Left lobe of liver (tissue), 2 donors: ENCODE data around the gene TRIM44. TPM values are rescaled to one million over a fixed set of nuclear protein-coding genes. Genes with fewer than 3 reads are reported as not detected.
"Not testable (repeated sequence)": the region's sequence is repeated elsewhere in the genome, so short reads cannot be mapped to it uniquely, and the experiment has no call there.

ENCODE experiments used
- ATAC-seq: fragments of 200-7000 bp; cut with Tn5 transposase; one replicate; pipeline ENCODE4 v1.9.1; 2020; ENCODE audit warnings: mild to moderate bottlenecking, moderate library complexity
- DNase-seq: peaks from one replicate; pipeline ENCODE4 v3.0.0-alpha.2; 2020; ENCODE audit warnings: low spot score
- total RNA-seq: library from RNA; stranded (reverse); gene quantifications from one replicate; pipeline ENCODE4 v1.2.1, GENCODE V29; 2021
- donor health status: DM: no; HTN: no; CAD: no; lungs with moderate emphysema.
- donor health status: DM: no; HTN: yes; CAD: no.

The TRIM44 gene
- total RNA-seq, 1 donor from 2014 or later, result 30.8 TPM

DNA sequence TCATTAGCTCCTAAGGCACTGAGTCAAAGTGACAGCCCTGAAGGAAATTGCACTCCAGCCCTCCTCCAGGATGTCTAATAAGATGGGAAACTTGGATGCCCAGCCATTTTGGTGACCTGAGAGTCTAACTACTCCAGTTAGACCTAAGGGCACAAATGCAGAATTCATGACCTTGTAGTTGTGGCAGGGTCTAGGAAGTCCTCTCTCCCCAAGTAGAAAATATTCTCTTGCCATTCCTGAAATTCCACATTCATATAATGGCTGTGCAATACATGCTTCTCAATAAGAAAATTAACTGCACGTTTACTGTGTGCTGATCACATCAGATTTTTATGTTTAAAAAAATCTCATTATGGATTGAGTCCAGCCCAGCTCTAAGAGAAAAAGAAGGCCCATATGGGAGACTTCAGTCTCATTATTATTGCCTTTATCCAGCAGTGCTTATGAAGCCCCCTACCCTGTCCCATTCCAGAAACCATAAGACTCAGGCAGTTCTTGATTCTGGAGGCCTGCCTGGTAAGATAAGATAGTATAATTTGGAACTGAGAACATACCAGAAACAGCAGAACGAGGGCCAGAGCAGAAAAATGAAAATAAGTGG lies 147.6 kb downstream of the TRIM44 start:
- ATAC-seq, result no peak
- no peak for DNase-seq

DNA sequence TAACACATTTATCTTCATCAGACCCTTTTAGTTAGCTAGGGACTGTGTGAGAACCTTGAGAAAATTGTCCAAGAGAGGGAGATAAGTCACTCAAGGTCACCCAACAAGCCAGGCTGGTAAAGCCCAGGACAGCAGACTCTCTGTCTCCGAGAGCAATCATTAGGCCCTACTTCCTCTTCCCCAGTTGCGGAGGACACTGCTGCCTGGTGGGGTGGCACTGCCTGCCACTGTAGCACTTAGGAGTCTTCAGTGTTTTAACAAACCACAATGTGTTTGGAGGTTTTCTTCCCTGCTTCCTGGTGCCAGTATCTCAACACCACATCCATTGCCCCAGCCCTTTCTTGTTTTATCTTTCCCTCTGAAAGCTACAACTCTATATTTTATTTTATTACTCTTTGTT lies 149.2 kb downstream of the TRIM44 start:
- no peak for DNase-seq
- ATAC-seq, result no peak

DNA sequence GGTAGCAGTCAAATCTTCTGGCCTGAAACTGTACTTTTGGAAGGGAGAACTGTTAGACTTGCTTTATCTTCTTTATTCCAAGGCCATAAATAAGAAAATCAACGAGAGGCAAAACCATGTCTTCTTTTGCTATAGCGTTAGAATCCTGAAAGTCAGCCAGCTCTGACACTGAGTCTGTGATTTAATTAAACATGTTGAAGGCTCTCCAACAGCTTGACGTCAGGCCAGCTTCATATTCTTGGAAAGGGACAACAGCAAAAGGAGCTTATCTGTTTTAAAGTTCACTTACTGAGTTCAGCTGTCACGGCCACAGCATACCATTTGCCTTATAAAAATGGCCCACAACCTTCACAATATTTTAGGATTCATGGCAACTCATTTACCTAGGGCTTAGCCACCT lies 150.3 kb downstream of the TRIM44 start:
- ATAC-seq, result peak; percentile 36
- no peak for DNase-seq

DNA sequence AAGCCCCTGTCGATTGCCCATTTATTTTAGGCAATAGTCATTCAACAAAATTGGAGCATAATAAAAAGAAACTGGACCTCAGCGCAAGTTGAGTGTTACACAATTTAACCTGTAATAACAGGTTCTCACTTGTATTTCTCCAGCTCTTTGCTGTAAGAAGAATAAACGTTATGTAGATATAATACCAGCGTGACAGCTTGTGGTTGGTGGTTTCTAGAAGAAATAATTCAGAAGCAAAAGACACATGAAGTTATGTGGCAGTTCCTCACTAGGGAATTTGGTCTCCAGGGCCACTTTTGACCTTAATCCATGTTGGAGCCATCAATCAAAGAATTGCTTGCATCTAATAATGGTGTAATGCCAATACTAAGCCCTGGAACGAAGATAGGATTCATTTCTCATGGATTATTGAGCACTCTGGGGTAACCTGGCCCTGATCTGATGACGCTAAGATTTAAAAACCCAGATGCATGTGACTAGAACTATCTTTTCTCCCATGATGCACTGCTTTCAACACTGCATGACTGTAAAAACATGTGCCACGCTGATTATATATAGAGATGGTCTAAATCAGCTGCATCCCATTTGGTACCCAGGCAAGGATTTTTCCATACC lies 151.6 kb downstream of the TRIM44 start:
- no peak for ATAC-seq
- no peak for DNase-seq

DNA sequence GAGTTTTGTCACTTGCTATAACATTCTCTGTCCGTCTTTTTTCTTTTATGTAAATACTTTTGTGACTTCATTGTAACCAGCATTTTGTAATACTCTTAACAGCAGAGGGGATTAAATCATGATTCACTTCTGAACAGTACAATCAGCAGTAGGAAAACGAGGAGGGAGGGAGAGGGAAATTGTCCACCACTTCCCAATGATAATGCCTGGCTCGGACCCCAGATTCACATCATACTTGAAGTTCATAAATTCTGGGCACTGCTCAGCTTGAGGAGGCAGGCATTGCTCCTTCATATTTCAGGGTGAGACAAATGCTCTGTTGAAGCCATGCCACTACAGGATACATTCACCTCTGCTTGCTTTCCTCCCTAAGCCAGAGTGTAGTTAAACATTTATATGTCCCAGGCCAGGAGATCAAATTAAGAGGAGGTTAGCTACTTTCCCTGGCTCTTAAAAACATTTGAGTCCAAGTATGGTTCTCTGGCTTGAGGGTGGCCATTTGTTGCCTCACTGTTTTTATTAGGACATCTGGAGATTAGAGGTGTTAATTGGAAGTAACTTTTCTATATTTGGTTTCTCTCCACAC lies 152.2 kb downstream of the TRIM44 start:
- ATAC-seq, result peak; percentile 85
- no peak for DNase-seq

DNA sequence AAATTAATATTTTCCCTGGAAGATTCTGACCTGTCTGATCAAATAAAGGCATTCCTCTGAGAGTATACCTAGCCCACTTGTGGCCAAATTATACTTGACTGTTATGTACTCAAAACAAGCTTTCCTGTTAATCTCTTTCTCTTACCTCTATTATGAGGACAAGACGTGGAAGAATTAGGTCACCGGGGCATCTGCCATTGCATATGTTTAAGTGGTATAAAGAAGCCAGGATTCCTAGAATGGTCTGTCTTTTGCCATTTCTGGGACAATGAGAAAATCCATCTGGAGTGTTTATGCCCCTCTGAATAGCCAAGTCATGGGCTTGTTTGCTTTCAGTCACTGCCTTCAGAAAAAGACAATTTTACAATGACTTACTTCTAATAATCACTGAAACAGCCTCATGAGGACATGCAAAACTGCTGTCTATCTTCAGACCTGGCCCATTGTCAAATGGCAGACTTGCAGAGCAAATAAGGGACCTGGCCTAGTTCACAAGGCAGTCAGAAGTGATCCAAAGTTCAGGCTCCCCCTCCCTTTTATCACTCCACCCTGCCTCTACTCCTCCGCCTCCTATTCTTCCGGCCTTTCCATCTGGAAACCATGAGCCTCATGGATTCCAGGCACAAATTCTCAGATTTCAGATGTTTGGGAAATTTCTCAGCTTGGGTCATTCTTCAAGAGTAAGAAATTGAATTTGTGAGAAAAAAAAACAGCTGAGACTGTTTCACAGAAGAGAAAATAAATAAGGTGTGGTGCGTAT lies 153.2 kb downstream of the TRIM44 start:
- ATAC-seq (peak; percentile 80), DNase-seq (peak; percentile 75)

DNA sequence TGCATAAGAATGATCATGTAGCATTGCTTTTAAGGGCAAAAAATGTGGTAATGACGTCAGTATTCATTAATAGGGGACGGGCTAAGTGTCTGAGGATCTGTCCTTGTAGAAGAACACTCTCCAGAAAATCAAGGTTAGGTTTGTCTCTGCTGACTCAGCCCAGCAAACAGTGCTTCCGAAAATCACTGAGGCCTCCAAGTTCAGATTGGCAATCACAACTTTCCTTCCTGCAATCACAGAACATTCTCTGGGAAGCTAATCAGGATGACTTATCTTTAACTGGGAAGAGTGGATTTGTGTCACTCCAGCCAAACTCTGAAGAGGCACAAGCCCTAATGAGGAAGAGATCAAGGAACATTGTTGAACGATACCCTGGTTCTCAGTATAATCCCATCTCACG lies 158.0 kb downstream of the TRIM44 start:
- DNase-seq, result no peak
- no peak for ATAC-seq

DNA sequence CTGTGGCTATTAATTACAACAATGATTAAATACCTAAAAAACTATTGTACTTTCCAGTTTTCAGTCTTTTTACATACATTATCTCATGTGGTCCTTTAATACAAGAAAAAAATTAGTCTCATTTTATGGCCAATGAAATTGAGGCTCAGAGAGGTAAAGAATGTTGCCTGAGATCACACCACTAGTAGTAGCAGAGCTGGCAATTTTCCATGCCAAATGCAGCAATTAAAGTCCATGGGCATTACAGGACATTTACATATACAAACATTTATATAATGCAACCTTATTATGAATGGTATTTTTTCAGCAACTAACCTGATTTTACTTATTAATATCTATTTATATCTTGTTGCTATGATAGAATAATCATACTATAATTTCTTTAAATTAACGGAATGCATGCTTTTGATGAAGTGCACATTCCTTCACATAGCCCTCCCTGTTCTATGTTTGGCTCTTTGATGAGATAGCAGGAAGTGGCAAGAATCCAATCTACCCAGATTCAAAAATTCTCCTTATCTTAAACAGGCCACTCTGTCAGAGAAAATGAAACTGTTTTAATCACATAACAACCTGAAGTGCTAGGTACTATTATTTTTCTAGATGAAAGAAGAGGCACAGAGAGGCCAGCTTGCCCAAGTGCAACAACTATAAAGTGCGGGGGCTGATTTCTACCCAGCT lies 160.4 kb downstream of the TRIM44 start:
- DNase-seq (no peak), ATAC-seq (no peak)

DNA sequence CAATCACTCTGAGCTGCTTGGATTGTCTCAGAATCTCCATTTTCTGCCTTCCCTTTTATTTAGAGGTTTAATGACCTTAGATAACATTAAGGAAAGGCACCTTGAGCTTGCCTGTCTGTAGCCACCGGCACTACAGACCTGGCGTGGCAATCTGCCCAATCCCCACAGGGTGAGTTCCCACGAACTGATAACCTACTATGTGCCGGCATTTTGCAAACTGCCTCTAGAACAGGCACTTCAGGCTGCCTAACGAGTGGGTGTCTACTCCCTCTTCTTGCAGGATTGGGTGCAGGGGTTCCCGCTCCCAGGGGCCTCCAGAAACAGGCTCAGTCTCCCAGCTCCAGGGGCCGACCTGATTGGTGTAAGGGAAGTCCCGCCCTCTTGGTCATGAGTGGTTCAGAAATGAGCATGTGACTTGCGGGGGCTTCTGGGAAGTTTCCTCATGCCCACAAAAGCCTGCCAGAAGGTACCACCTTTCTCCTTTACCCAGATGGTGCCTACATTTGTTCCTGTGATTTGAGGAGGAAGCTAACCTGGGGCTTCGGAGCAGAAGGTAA lies 161.2 kb downstream of the TRIM44 start:
- no peak for DNase-seq

DNA sequence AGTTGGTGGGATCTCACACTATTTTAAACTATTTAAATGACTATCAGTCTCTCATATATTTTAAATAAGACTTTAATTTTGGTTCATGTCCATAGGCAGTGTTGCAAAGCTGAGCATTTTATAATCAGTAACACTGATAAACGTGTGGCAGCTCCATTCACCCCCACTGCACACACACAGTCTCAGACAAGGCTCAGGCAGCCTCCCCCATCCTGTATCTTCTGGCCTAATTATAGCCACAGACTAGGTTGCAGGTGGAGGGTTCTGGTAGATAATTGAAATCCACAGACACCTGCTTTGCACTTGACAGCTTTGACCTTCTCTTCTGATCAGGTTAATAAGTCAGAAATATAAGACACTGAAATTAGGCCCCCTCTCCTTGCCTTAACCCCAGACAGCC lies 162.8 kb downstream of the TRIM44 start:
- DNase-seq, result no peak
- ATAC-seq, result no peak

More for the DNA sequence above, 161.2 kb downstream of the TRIM44 start:
- no peak for ATAC-seq

DNA sequence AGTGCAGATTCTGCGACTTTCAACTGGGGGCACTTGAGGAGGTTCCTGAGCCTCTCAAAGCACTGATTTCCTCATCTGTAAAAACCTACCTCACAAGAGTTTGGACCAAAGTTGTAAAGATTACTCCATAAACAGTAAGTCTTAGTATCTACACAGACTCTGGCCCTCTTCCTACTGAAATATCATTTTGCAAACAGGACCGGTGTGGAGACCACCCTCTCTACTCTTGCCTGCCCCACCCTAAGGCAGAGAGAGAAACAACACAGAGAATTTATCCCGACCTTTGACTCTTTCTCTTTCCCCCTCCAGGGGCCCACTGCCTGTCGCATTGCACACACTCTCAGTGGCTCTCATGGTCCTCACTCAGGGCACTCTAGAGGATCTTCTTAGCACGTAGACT lies 163.4 kb downstream of the TRIM44 start:
- no peak for ATAC-seq
- DNase-seq, result no peak

DNA sequence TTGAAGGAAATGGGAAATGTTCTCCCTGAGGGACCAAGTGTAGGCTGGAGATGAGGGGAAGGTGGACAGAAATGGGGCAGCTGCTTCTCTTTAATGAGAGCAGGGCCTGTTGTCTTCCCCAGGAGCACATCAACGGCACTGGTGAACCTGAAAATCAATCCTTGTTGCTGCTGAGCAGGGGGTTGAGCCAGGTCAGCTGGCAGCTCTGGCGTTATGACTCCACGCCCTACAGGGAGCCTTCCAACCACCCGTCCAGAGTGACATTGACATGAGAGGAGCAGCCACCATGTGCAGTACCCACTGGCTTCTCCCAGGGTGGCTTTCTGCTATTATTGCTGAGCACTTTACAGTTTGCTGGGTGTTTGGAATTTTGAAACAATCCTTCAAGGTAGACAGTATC lies 164.4 kb downstream of the TRIM44 start:
- peak; percentile 58 for DNase-seq
- peak; percentile 79 for ATAC-seq

DNA sequence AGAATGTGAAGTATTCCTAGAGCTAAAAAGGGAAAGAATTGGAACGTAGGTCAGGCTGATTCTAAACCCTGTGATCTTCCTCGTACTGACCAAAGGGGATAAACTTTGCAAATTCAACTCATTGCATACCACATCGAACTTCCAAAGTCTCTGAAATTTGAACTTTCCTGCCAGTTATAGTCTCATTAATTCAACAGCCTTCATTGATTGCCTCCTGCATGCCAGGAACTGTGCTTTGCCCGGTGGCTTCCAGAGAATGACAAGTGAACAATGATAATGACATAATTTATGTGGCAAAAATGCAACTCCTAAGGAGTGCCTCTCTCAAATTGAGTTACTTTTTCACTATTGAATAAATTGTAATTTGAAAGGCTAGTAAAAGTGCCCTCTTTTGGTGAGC lies 173.6 kb downstream of the TRIM44 start:
- DNase-seq, result peak; percentile 72
- ATAC-seq, result peak; percentile 87

DNA sequence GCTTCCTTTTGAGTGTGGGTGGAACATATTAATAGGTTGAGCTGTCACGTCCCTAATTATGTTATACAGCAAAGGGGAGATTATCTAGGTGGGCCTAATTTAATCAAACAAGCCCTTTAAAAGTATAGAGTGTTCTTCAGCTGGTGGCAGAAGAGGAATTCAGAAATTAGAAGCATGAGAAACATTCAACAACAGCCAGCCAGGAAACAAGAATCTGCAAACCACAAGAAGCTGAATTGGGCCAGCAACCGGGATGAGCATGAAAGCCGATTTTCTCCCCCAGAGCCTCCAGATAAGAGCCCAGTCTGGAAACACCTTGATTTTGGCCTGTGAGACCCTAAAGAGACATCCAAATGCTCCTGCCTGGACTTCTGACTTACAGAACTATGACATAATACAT lies 175.5 kb downstream of the TRIM44 start:
- no peak for DNase-seq
- ATAC-seq, result no peak

DNA sequence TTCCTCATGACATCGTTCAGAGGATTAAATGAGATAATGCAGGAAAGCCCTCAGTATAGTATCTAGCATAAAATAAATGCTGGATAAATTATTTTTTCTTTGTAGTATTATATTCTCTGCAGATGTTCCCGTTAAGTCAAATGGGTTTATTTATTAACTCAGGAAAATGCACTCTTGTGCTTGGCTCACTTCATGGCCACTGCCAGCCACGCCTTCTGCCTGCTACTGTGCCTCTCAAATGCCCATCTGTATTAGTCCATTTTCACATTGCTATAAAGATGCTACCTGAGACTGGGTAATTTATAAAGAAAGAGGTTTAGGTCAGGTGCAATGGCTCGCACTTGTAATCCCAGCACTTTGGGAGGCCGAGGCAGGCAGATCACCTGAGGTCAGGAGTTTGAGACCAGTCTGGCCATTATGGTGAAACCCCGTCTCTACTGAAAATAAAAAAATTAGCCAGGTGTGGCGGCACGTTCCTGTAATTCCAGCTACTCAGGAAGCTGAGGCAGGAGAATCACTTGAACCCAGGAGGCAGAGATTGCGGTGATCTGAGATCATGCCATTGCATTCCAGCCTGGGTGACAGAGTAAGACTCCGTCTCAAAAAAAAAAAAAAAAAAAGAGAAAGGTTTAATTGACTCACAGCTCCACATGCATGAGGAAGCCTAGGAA lies 176.3 kb downstream of the TRIM44 start:
- not testable (repeated sequence) for DNase-seq
- ATAC-seq, result peak; percentile 65

DNA sequence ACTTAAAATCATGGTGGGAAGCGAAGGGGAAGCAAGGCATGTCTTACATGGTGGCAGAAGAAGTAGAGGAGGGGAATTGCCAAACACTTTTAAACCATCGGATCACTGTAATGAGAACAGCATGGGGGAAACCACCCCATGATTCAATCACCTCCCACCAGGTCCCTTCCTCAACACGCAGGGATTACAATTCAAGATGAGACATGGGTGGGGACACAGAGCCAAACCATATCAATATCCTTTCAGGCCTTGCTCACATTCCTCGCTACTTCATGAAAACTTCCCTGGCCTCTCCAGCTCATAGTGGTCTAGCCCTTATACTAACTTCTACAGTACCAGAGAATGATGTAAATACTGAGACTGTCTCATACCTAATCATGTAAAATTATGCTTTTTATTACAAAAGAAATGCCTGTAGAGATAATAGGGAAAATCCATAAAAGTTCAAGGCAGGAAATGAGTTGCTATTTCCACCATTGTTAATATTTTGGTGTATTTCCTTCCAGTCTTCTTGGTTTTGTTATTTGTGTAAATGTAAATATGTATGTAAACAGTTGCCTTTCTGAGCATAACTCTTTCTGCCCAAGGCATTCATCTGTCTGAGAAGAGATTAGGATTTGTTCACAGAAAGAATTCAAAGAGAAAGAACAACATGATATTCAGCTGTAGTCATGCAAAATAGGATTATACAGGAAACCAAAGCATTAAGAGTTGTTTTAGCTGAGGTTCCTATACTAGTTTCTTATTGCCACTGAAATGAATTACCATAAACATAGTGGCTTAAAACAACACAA lies 177.0 kb downstream of the TRIM44 start:
- no peak for DNase-seq
- ATAC-seq, result no peak

DNA sequence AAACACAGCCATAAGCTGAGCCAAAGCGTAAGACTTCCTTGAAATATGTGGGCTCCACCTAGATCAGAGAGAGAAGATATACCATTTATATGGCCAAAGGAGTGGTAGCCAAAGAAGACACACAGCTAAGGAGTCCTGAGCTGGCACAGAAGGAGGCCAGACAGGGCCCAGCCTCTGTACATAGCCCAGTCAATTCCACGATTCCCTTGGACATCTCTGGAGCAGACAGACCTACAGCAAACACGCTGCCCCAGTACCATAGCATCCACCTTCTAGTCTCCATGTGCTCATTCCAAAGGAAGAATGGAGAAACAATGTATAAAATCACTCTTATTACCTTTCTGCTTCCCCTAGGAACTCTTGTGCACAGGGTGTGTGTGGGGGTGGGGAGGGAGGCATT lies 179.2 kb downstream of the TRIM44 start:
- DNase-seq (no peak), ATAC-seq (no peak)

DNA sequence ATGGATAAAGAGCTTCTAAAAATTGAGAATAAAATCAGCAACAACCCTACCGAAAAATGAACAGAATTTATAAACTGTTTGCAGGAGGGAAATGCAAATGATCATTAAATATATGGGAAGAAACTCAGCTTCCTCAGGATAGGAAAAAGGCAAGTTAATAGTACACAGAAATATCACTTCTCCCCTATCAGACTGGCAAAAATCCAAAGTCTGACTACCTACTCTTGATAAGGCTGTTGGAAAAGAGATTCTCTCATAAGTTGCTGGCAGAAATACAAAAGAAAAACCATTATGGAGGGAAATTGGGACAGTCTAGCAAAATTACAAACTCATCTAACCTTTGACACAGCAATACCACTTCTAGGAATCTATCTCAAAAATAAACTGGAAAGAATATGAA lies 180.4 kb downstream of the TRIM44 start:
- ATAC-seq, result no peak

DNA sequence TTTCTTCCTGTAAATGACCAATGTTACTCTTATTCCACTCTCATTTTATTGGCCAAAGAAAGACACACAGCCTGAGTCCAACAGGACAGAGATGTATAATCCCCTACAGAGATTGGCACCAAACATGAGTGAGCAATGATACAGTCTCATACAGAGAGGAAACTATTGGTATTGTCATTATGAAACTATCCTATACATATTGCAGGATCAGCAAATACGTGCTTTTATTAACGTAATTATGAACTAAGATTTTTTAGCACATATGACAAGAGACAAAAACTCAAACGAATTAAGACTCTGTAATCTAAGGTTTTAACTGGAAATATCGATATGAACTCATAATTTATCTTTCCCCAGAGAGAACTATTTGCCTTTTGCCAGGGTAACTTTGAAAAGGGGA lies 182.0 kb downstream of the TRIM44 start:
- no peak for DNase-seq

More for the DNA sequence above, 180.4 kb downstream of the TRIM44 start:
- DNase-seq, result no peak

DNA sequence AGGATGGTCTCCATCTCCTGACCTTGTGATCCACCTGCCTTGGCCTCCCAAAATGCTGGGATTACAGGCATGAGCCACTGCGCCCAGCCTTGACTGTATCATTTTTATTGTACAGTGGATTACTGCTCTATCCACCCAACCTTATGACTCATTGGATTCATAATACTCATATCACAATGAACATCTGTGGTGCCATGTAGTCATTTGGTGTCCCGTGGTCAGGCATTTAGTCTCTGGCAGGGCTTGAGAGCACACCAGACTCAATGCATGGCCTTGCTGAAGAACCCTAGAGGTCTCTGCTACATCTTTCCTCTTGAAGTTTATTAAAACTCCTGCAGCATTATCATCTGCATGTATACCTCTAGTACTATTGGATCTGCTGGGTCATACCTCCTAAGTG lies 183.3 kb downstream of the TRIM44 start:
- DNase-seq (no peak), ATAC-seq (no peak)

More for the DNA sequence above, 182.0 kb downstream of the TRIM44 start:
- ATAC-seq, result no peak
